ENCODE measurements around the gene VPS35. TPM values are rescaled to one million over a fixed set of nuclear protein-coding genes. Genes with fewer than 3 reads are reported as not detected.

Gene VPS35
- total RNA-seq, 1 experiment from 2014 or later = 70.4 TPM

DNA sequence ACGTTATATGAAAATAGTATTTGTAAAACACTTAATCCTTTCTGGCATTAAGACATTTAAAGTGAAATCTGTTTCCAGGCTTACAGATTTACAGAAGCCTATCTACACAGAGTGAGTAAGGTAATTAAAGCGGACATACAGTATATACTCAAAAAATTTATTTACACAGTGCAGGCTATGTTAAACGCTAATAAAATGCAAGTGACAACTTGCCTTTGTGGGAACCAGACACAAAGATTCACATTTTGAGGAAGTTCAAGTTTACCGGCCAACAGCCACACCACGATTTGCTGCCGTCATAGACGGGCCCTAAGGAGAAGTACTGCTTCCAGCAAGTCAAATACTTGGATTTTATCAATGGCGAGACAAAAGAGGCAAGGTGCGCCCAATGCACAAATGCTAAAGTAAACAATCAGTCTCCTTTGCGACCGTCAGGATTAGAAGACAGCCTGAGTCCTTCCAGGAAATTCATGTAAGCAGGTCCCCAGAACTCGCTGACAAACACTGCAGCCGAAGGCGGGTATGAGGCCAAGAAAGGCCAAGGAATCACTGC lies 801 bp downstream of the VPS35 start:
- Histone ChIP-seq H3K27me3 (ENCODE audit: insufficient read depth, low read length) (no peaks in the 10 kb centered on the region), H3K4me1 (ENCODE audit: insufficient read depth, low read length) (no peaks in the 10 kb centered on the region; the same call in 1 of the 2 replicates), H3K79me1 (ENCODE audit: insufficient read depth, low read depth, low read length, poor library complexity, severe bottlenecking) (no peaks in the 10 kb centered on the region), H2AFZ (ENCODE audit: low read length) (no peak overlapping the region), H4K5ac (ENCODE audit: insufficient read length, low read depth, low read length) (no peak overlapping the region), H2AK5ac (ENCODE audit: insufficient read length, low read length) (no peak overlapping the region), H3K9me3 (ENCODE audit: control insufficient read depth, low read depth, low read length) (no peaks in the 10 kb centered on the region), H2BK5ac (ENCODE audit: insufficient read length, low read length) (no peak overlapping the region), H3K4me2 (ENCODE audit: insufficient read depth, insufficient read length, low read length) (peak overlapping the region; percentile 93), H3K14ac (ENCODE audit: insufficient read depth, low read length) (no peak overlapping the region), H2BK15ac (ENCODE audit: low read depth, low read length) (no peak overlapping the region), H2BK20ac (ENCODE audit: low read depth, low read length, poor library complexity, severe bottlenecking) (no peak overlapping the region), H3K23ac (ENCODE audit: insufficient read length, low read depth, low read length) (no peak overlapping the region), H4K20me1 (ENCODE audit: control insufficient read depth, insufficient read depth, insufficient read length) (no peaks in the 10 kb centered on the region), H3K18ac (ENCODE audit: insufficient read length, low read depth, low read length) (no peak overlapping the region), H3T11ph (ENCODE audit: low read length) (no peak overlapping the region), H4K91ac (ENCODE audit: insufficient read length, low read depth, low read length) (no peak overlapping the region), H3K23me2 (ENCODE audit: insufficient read length, low read depth, low read length, poor library complexity, severe bottlenecking) (peaks cover 3% of the 10 kb centered on the region), H3K9ac (ENCODE audit: extremely low read depth, insufficient read length, low read length) (peak overlapping the region; percentile 82), H2BK12ac (ENCODE audit: insufficient read length, low read depth, low read length) (no peak overlapping the region), H4K8ac (replicated peaks; ENCODE audit: insufficient read length, low read depth, low read length) (no peak overlapping the region), H2BK120ac (ENCODE audit: low read depth, low read length, poor library complexity, severe bottlenecking) (no peak overlapping the region), H3K56ac (ENCODE audit: insufficient read length, low read depth, low read length) (no peak overlapping the region), H3K27ac (ENCODE audit: insufficient read length, low read depth, low read length) (no peak overlapping the region), H3K79me2 (ENCODE audit: insufficient read depth, low read length) (peaks cover 38% of the 10 kb centered on the region; the same call in 1 of the 2 replicates), H3K4ac (ENCODE audit: low read depth, low read length) (no peak overlapping the region)
- no peak for TF ChIP-seq CTCF (conservative IDR thresholded peaks at IDR 0.05)
- no CpG with 5 or more reads among the region's 14 CpGs for WGBS (ENCODE audit: extremely low coverage, insufficient read length, low lambda C conversion rate)
- Mint-ChIP-seq H3K9me3 (no peaks in the 10 kb centered on the region), H3K36me3 (ENCODE audit: insufficient read depth in 1 of 3, low read depth in 3 of 3) (peaks cover 20 to 30% (median 25%) of the 10 kb centered on the region in 3 experiments), H3K4me1 (peaks cover 15 to 34% of the 10 kb centered on the region in 2 experiments), H3K27ac (peak overlapping the region in 1 of 3 experiments; percentile 82; a peak in 2 of 7 replicates), H3K27me3 (ENCODE audit: low read depth) (no peaks in the 10 kb centered on the region), H3K4me3 (no peak overlapping the region)
- no peak for DNase-seq
